Upper lobe of left lung (tissue), 6 donors: ENCODE results near the gene KRTAP13-3. TPM values are rescaled to one million over a fixed set of nuclear protein-coding genes. Genes with fewer than 3 reads are reported as not detected.

ENCODE experiments used
- ATAC-seq, 2 donors: fragments of 200-7000 bp; cut with Tn5 transposase; one replicate each; pipeline ENCODE4 v1.9.1; 2022; ENCODE audit warnings: mild to moderate bottlenecking in 2 of 2, moderate library complexity in 2 of 2; ENCODE audit not compliant: low FRiP score in 2 of 2
- DNase-seq, 2 donors: peaks; one replicate each; pipeline ENCODE4 v3.0.0-alpha.2; 2019 to 2020
- H3K27ac ChIP-seq, 4 donors: fragments of 200-600 bp; sonication (generic); one replicate each; pipeline ENCODE4 v1.5.1; 2016 to 2019
- H3K27me3 ChIP-seq, 4 donors: fragments of 200-600 bp; sonication (generic); one replicate each; pipeline ENCODE4 v1.5.1; 2017 to 2019
- H3K36me3 ChIP-seq, 4 donors: fragments of 200-600 bp; sonication (generic); one replicate each; pipeline ENCODE4 v1.5.1; 2016 to 2019
- H3K4me1 ChIP-seq, 4 donors: fragments of 200-600 bp; sonication (generic); one replicate each; pipeline ENCODE4 v1.5.1; 2018 to 2019
- H3K4me3 ChIP-seq, 4 donors: fragments of 200-600 bp; sonication (generic); one replicate each; pipeline ENCODE4 v1.5.1; 2017 to 2019; ENCODE audit warnings: mild to moderate bottlenecking in 2 of 4, moderate library complexity in 1 of 4
- H3K9me3 ChIP-seq, 4 donors: fragments of 200-600 bp; sonication (generic); one replicate each; pipeline ENCODE4 v1.5.1; 2018 to 2019
- CTCF ChIP-seq, 6 experiments: fragments of 450-650 bp in 4 of 6; fragments of 200-600 bp in 2 of 6; sonication (generic) in 2 of 6; IDR thresholded peaks; one replicate each; pipeline ENCODE4 v1.5.1; 2016 to 2019; ENCODE audit warnings: antibody characterized with exemption in 6 of 6
- EP300 ChIP-seq, 4 donors: sonication (generic); formaldehyde crosslinking; IDR thresholded peaks; one replicate each; pipeline ENCODE4 v1.5.1; 2017; ENCODE audit warnings: antibody characterized with exemption in 4 of 4, control low read depth in 2 of 4
- POLR2A ChIP-seq, 4 donors: fragments of 450-650 bp; IDR thresholded peaks; one replicate each; pipeline ENCODE4 v1.5.1; 2016 to 2017; ENCODE audit warnings: antibody characterized with exemption in 4 of 4, mild to moderate bottlenecking in 2 of 4
- POLR2AphosphoS5 ChIP-seq, 2 donors: sonication (generic); formaldehyde crosslinking; IDR thresholded peaks; one replicate each; pipeline ENCODE4 v1.5.1; 2017; ENCODE audit warnings: antibody characterized with exemption in 2 of 2
- WGBS, 2 donors: methylation state at CpG; one replicate each; pipeline ENCODE4 v1.1.5; 2017 to 2018; 5-methylcytosine and 5-hydroxymethylcytosine counted together
- total RNA-seq, 6 donors: library from RNA; depleted of rRNA in 4 of 6; stranded (reverse); fragments of >200 nt in 4 of 6; gene quantifications; one replicate each; pipeline versions ENCODE4 v1.1.0 to v1.2.1, GENCODE V29; 2016 to 2021
- donor health status: DM: no; HTN: no; CAD: no; lungs with moderate emphysema.
- donor health status: DM: no; HTN: yes; CAD: no; lungs with severe emphysema.

The KRTAP13-3 gene
- total RNA-seq, 6 donors from 2014 or later = not detected

- no peak for TF ChIP-seq POLR2A (IDR thresholded peaks at IDR 0.05)
- no peak for TF ChIP-seq EP300 (IDR thresholded peaks at IDR 0.05)
- no peak for TF ChIP-seq POLR2AphosphoS5 (IDR thresholded peaks at IDR 0.05)
- no peak for TF ChIP-seq CTCF (IDR thresholded peaks at IDR 0.05)
- H3K36me3 ChIP-seq = no peaks in the 10 kb centered on the region
- no peak within 1 kb of the TSS for H3K4me3 ChIP-seq
- peaks cover 0 to 4% (median 0%) of the 10 kb centered on the region in 4 donors for H3K4me1 ChIP-seq
- H3K9me3 ChIP-seq = no peaks in the 10 kb centered on the region
- no peak for DNase-seq
- no peak for ATAC-seq
- 63 to 86% methylated on average over 6 to 9 of the region's 9 CpGs for WGBS, 2 donors
- no peak within 1 kb of the TSS for H3K27ac ChIP-seq
- no peaks in the 10 kb centered on the region for H3K27me3 ChIP-seq
These were observed 4.5 kb upstream of the KRTAP13-3 start, which contains the start of gene KRTAP13-4 for GRCh38 chr21:30430170-30430655. Gene KRTAP13-4, plus strand, starts transcription at chr21:30430220. Its CDS starts 56 bp downstream, at chr21:30430276.

GRCh38 chr21:30426731-30427130, 1.0 kb upstream of the KRTAP13-3 start:
- no peak for TF ChIP-seq CTCF (IDR thresholded peaks at IDR 0.05)
- TF ChIP-seq POLR2A (IDR thresholded peaks at IDR 0.05) = no peak
- no peak for TF ChIP-seq POLR2AphosphoS5 (IDR thresholded peaks at IDR 0.05)
- no peak for TF ChIP-seq EP300 (IDR thresholded peaks at IDR 0.05)
- DNase-seq (no peak), ATAC-seq (no peak)
- WGBS, 2 donors = 43 to 72% methylated on average over 3 of the region's 3 CpGs
- no peaks in the 10 kb centered on the region for H3K36me3 ChIP-seq
- no peak overlapping the region for H3K27ac ChIP-seq
- no peaks in the 10 kb centered on the region for H3K4me1 ChIP-seq
- H3K9me3 ChIP-seq = no peaks in the 10 kb centered on the region
- no peaks in the 10 kb centered on the region for H3K27me3 ChIP-seq
- H3K4me3 ChIP-seq = no peak overlapping the region

GRCh38 chr21:30415993-30416392, 9.7 kb downstream of the KRTAP13-3 start:
- H3K4me3 ChIP-seq = no peak overlapping the region
- H3K27me3 ChIP-seq = no peaks in the 10 kb centered on the region
- ATAC-seq (no peak), DNase-seq (no peak)
- no peaks in the 10 kb centered on the region for H3K9me3 ChIP-seq
- TF ChIP-seq EP300 (IDR thresholded peaks at IDR 0.05) (no peak), CTCF (IDR thresholded peaks at IDR 0.05) (no peak)
- H3K27ac ChIP-seq = no peak overlapping the region
- no peaks in the 10 kb centered on the region for H3K4me1 ChIP-seq
- no peaks in the 10 kb centered on the region for H3K36me3 ChIP-seq
- 78 to 79% methylated on average over 5 of the region's 5 CpGs for WGBS, 2 donors

GRCh38 chr21:30408782-30409494, 16.8 kb downstream of the KRTAP13-3 start:
- Histone ChIP-seq H3K27me3 (no peaks in the 10 kb centered on the region), H3K4me1 (no peaks in the 10 kb centered on the region), H3K9me3 (no peaks in the 10 kb centered on the region), H3K4me3 (no peak overlapping the region), H3K27ac (no peak overlapping the region), H3K36me3 (no peaks in the 10 kb centered on the region)
- peak; percentile 31 to 80 for DNase-seq
- 39 to 41% methylated on average over 13 to 14 of the region's 14 CpGs for WGBS, 2 donors
- ATAC-seq = peak; percentile 53 to 90
- TF ChIP-seq POLR2A (IDR thresholded peaks at IDR 0.05) (no peak), CTCF (IDR thresholded peaks at IDR 0.05) (peak in 3 of 6 experiments; percentile 31 to 43 (median 41))

- DNase-seq = no peak
- no peaks in the 10 kb centered on the region for H3K9me3 ChIP-seq
- no peaks in the 10 kb centered on the region for H3K4me1 ChIP-seq
- WGBS, 2 donors = 77 to 85% methylated on average over 4 of the region's 4 CpGs
- no peak within 1 kb of the TSS for H3K27ac ChIP-seq
- H3K36me3 ChIP-seq = no peaks in the 10 kb centered on the region
- ATAC-seq = no peak
- H3K27me3 ChIP-seq = no peaks in the 10 kb centered on the region
- no peak within 1 kb of the TSS for H3K4me3 ChIP-seq
- TF ChIP-seq POLR2AphosphoS5 (IDR thresholded peaks at IDR 0.05) = no peak
- TF ChIP-seq EP300 (IDR thresholded peaks at IDR 0.05) = no peak
- no peak for TF ChIP-seq CTCF (IDR thresholded peaks at IDR 0.05)
- no peak for TF ChIP-seq POLR2A (IDR thresholded peaks at IDR 0.05)
These were observed 30.0 kb downstream of the KRTAP13-3 start, which contains the start of gene KRTAP13-1 for GRCh38 chr21:30395731-30396130. Gene KRTAP13-1, plus strand, starts transcription at chr21:30396031. Its CDS starts 56 bp downstream, at chr21:30396087.
